Measurements from ENCODE around the gene FKBP4. TPM values are rescaled to one million over a fixed set of nuclear protein-coding genes. Genes with fewer than 3 reads are reported as not detected.

FKBP4 gene
- total and polyA plus RNA-seq, 2 of the 13 experiments (the other 11 are each of a cell fraction or from before 2014, with no cell fraction given): 25.7 to 66.1 TPM

GRCh38 chr12:2812290-2813213, 17.8 kb downstream of the FKBP4 start, which contains the start of gene ITFG2 (continued):
- TF ChIP-seq GPN1 (CRISPR knock-in tag; IDR thresholded peaks at IDR 0.05; ENCODE audit: borderline replicate concordance): 0 out of 2 replicates have a peak, but pooled peaks have one; percentile 40
- TF ChIP-seq GZF1 (CRISPR knock-in tag; IDR thresholded peaks at IDR 0.05): no peak
- TF ChIP-seq HOXA3 (CRISPR knock-in tag; IDR thresholded peaks at IDR 0.05): peak; percentile 92
- TF ChIP-seq ZNF572 (CRISPR knock-in tag; IDR thresholded peaks at IDR 0.05): peak; percentile 74; the same call in 1 of the 2 replicates
- TF ChIP-seq POLR2A (IDR thresholded peaks at IDR 0.05; ENCODE audit: insufficient read depth in 1 of 2, low read depth in 2 of 2, low read length in 2 of 2): peak; percentile 98 to 99
- TF ChIP-seq ZFP41 (CRISPR knock-in tag; IDR thresholded peaks at IDR 0.05; ENCODE audit: borderline replicate concordance): no peak
- TF ChIP-seq, protein P1, sequence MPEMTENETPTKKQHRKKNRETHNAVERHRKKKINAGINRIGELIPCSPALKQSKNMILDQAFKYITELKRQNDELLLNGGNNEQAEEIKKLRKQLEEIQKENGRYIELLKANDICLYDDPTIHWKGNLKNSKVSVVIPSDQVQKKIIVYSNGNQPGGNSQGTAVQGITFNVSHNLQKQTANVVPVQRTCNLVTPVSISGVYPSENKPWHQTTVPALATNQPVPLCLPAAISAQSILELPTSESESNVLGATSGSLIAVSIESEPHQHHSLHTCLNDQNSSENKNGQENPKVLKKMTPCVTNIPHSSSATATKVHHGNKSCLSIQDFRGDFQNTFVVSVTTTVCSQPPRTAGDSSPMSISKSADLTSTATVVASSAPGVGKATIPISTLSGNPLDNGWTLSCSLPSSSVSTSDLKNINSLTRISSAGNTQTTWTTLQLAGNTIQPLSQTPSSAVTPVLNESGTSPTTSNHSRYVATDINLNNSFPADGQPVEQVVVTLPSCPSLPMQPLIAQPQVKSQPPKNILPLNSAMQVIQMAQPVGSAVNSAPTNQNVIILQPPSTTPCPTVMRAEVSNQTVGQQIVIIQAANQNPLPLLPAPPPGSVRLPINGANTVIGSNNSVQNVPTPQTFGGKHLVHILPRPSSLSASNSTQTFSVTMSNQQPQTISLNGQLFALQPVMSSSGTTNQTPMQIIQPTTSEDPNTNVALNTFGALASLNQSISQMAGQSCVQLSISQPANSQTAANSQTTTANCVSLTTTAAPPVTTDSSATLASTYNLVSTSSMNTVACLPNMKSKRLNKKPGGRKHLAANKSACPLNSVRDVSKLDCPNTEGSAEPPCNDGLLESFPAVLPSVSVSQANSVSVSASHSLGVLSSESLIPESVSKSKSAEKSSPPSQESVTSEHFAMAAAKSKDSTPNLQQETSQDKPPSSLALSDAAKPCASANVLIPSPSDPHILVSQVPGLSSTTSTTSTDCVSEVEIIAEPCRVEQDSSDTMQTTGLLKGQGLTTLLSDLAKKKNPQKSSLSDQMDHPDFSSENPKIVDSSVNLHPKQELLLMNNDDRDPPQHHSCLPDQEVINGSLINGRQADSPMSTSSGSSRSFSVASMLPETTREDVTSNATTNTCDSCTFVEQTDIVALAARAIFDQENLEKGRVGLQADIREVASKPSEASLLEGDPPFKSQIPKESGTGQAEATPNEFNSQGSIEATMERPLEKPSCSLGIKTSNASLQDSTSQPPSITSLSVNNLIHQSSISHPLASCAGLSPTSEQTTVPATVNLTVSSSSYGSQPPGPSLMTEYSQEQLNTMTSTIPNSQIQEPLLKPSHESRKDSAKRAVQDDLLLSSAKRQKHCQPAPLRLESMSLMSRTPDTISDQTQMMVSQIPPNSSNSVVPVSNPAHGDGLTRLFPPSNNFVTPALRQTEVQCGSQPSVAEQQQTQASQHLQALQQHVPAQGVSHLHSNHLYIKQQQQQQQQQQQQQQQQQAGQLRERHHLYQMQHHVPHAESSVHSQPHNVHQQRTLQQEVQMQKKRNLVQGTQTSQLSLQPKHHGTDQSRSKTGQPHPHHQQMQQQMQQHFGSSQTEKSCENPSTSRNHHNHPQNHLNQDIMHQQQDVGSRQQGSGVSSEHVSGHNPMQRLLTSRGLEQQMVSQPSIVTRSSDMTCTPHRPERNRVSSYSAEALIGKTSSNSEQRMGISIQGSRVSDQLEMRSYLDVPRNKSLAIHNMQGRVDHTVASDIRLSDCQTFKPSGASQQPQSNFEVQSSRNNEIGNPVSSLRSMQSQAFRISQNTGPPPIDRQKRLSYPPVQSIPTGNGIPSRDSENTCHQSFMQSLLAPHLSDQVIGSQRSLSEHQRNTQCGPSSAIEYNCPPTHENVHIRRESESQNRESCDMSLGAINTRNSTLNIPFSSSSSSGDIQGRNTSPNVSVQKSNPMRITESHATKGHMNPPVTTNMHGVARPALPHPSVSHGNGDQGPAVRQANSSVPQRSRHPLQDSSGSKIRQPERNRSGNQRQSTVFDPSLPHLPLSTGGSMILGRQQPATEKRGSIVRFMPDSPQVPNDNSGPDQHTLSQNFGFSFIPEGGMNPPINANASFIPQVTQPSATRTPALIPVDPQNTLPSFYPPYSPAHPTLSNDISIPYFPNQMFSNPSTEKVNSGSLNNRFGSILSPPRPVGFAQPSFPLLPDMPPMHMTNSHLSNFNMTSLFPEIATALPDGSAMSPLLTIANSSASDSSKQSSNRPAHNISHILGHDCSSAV (CRISPR knock-in tag; IDR thresholded peaks at IDR 0.05; ENCODE audit: borderline replicate concordance): peak; percentile 93; the same call in 1 of the 2 replicates
- no peak for TF ChIP-seq BATF2 (CRISPR knock-in tag; IDR thresholded peaks at IDR 0.05)
- TF ChIP-seq NFYC (CRISPR knock-in tag; IDR thresholded peaks at IDR 0.05): peak; percentile 90
- no peak; the same call in 1 of the 2 replicates for TF ChIP-seq ZBTB25 (CRISPR knock-in tag; IDR thresholded peaks at IDR 0.05)
- TF ChIP-seq ZNF567 (CRISPR knock-in tag; IDR thresholded peaks at IDR 0.05; ENCODE audit: borderline replicate concordance): peak; percentile 51; the same call in 1 of the 2 replicates
- no peak for TF ChIP-seq ZNF577 (CRISPR knock-in tag; IDR thresholded peaks at IDR 0.05; ENCODE audit: borderline replicate concordance, low read depth)
- TF ChIP-seq HDAC6 (IDR thresholded peaks at IDR 0.05; ENCODE audit: low read depth, low read length): no peak
- TF ChIP-seq ZNF619 (CRISPR knock-in tag; IDR thresholded peaks at IDR 0.05): peak; percentile 84
- no peak for TF ChIP-seq ZNF570 (CRISPR knock-in tag; IDR thresholded peaks at IDR 0.05; ENCODE audit: borderline replicate concordance)
- TF ChIP-seq RXRB (CRISPR knock-in tag; IDR thresholded peaks at IDR 0.05; ENCODE audit: borderline replicate concordance): peak; percentile 66; the same call in 1 of the 2 replicates
- peak; percentile 64; the same call in 1 of the 2 replicates for TF ChIP-seq FOXJ3 (CRISPR knock-in tag; IDR thresholded peaks at IDR 0.05; ENCODE audit: borderline replicate concordance)
- 0 out of 2 replicates have a peak, but pooled peaks have one; percentile 48 for TF ChIP-seq ZNF329 (CRISPR knock-in tag; IDR thresholded peaks at IDR 0.05; ENCODE audit: low read depth)
- 0 out of 2 replicates have a peak, but pooled peaks have one; percentile 79 for TF ChIP-seq POLR2AphosphoS2 (IDR thresholded peaks at IDR 0.05; ENCODE audit: low read depth, low read length)

All from HepG2 (cell line).